SU-DHL-6 (cell line): ENCODE results near the gene MPZL2.

Source experiments
- EZH2phosphoT487 ChIP-seq: fragments of 200-600 bp; sonication (generic), shearing (Covaris generic); conservative IDR thresholded peaks from 2 replicates; pipeline ENCODE4 v1.6.1; 2018; ENCODE audit warnings: mild to moderate bottlenecking, antibody characterized with exemption, low read length, moderate library complexity, mixed read lengths
- TF ChIP-seq, protein P1 (sequence below): fragments of 200-600 bp; sonication (generic); IDR thresholded peaks from one replicate; pipeline ENCODE4 v1.5.1; 2017; ENCODE audit warnings: antibody characterized with exemption, mild to moderate bottlenecking, low read length, moderate library complexity; ENCODE audit not compliant: insufficient read depth, poor library complexity, severe bottlenecking

DNA sequence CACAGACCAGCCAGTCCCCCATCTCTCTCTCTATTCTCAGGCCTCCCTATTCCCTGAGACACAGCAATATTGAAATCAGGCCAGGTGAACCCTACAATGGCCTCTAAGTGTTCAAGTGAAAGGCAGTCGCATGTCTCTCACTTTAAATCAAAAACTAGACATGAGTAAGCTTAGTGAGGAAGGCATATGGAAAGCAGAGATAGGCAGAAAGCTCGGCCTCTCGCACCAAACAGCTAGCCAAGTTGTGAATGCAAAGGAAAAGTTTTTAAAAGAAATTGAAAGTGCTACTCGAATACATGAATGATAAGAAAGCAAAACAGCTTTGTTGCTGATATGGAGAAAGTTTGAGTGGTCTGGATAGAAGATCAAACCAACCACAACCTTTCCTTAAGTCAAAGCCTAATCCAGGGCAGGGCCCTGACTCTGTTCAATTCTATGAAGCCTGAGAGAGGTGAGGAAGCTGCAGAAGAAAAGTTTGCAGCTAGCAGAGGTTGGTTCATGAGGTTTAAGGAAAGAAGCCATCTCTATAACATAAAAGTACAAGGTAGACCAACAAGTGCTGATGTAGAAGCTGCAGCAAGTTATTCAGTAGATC lies 19.8 kb upstream of the MPZL2 start:
- TF ChIP-seq, protein P1, sequence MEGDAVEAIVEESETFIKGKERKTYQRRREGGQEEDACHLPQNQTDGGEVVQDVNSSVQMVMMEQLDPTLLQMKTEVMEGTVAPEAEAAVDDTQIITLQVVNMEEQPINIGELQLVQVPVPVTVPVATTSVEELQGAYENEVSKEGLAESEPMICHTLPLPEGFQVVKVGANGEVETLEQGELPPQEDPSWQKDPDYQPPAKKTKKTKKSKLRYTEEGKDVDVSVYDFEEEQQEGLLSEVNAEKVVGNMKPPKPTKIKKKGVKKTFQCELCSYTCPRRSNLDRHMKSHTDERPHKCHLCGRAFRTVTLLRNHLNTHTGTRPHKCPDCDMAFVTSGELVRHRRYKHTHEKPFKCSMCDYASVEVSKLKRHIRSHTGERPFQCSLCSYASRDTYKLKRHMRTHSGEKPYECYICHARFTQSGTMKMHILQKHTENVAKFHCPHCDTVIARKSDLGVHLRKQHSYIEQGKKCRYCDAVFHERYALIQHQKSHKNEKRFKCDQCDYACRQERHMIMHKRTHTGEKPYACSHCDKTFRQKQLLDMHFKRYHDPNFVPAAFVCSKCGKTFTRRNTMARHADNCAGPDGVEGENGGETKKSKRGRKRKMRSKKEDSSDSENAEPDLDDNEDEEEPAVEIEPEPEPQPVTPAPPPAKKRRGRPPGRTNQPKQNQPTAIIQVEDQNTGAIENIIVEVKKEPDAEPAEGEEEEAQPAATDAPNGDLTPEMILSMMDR: no peak
- no peak for TF ChIP-seq EZH2phosphoT487
